GM03348 (cell line): ENCODE results near the gene LDAF1.
"Not testable (repeated sequence)": the region's sequence is repeated elsewhere in the genome, so short reads cannot be mapped to it uniquely, and the experiment has no call there.

ENCODE experiments used
- DNase-seq: peaks from one replicate; pipeline ENCODE4 v3.0.0; 2012; ENCODE audit warnings: low spot score

LDAF1 gene

DNA sequence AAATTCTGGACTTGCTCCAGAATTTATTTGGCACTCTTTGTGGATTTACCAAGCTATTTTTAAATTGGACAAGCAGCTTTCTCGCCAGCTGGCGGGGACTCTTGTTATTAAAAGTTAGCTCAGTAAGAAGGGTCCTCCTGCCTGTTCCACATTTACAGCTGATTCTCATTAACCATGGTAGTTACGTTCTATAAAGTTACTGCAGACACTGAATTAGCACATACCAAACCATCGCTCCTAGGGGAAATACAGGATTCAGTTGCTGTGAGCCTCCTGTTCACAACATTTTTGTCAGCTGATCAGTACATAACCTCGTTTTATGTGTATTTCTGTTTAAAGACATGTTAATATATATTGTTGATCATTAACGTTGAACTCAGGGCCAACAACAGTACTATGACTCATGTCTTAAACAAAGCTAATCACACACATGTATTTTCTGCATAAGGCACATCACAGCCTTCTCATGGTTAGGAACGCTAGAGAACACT is 4.2 kb downstream of the LDAF1 start:
- DNase-seq, result no peak

DNA sequence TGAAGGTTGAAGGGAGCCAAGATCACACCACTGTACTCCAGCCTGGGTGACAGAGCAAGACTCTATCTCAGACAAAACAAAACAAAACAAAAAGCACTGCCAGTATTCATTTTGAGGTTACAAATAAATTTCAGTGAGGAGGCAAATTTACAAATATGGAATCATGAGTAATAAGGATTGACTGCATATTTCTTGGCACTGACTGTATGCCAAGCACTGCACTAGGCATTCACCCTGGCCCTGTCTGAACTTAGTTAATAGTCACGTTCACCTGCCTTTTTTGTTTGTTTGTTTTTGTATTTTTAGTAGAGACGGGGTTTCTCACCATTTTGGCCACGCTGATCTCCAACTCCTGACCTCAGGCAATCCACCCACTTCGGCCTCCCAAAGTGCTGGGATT is 5.1 kb downstream of the LDAF1 start:
- no peak for DNase-seq

DNA sequence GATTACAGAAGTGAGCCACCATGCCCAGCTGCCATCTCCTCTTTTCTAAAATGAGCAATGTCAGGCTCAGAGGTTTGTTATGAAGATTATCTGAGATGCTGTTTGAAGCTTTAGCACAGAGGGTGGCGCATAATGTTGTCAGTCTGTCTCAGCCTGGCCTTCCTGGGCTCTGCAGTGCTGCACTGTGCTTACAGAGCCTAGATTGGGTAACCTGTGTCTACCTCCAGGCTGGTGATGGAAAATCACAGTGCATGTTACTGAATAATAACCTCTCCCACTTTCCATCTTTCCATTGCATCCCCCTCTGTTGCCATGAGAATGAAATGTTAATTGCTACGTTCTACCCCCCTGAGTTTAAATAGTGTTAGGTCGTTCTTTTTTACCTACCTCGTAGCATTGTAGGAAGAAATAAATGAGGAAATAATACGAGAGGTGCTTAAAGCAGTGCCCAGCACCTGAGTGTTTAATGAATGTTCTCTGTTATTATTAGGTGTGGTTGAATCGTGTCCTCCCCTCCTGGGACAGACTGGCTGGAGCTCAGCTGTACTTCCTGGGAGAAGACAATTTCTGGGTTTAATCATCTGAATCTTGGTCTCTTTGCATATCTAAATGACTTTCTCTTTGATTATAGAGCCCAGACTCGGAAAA is 6.2 kb downstream of the LDAF1 start:
- no peak for DNase-seq

DNA sequence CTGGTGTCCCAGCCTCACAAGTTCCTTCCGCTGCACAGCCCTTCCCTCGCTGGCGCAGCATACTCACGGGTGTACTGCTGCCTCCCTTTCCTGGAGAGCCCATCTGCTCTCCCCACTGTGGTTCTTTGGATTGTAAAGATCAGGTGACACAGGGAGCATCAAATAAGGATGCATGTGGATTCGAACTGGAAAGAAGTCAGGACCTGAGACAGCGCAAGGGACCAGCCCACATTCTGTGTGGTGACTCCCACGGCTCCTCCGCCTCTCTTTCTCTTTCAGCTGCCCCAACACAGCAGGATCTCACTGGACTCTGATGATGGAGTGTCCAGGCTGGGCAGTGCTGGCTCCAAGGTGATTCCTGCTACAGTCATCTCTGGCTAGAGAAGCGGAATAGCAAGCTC is 8.1 kb downstream of the LDAF1 start:
- DNase-seq, result no peak

DNA sequence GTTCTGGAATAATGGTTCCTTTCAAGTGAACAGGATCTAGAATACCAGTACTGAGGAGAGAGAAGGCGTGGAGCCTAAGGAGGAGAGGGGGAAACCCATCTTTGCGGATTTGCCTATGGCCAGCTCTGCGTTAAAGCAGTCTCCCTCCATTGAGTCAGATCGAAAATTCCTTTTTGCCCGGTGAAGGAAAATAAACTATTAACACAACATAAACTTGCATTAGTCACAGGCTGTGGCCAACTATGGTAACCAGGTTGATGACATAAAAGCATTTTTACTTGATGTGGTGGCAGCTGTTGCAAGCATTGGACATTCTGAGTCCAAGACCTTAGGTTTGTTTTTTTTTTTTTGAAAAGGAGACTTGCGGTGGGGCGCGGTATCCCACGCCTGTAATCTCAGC is 8.9 kb downstream of the LDAF1 start:
- DNase-seq, result peak; percentile 31

DNA sequence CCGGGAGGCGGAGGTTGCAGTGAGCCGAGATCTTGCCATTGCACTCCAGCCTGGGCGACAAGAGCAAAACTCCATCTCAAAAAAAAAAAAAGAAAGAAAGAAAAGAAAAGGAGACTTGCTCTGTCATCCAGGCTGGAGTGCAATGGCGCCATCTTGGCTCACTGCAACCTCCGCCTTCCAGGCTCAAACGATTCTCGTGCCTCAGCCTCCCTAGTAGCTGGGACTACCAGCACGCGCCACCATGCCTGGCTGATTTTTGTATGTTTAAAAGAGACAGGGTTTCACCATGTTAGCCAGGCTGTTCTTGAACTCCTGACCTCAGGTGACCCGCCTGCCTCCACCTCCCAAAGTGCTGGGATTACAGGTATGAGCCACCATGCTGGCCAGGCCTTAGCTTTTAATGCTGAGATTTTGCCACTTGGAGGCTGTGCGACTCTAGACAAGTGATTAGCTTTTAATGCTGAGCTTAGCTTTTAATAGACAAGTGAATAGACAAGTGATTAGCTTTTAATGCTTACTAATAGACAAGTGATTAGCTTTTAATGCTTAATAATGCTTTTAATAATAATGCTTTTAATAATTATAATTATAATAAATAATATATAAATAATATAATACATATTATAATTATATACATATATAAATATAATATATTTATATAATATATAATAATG is 9.6 kb downstream of the LDAF1 start:
- DNase-seq, result no peak

DNA sequence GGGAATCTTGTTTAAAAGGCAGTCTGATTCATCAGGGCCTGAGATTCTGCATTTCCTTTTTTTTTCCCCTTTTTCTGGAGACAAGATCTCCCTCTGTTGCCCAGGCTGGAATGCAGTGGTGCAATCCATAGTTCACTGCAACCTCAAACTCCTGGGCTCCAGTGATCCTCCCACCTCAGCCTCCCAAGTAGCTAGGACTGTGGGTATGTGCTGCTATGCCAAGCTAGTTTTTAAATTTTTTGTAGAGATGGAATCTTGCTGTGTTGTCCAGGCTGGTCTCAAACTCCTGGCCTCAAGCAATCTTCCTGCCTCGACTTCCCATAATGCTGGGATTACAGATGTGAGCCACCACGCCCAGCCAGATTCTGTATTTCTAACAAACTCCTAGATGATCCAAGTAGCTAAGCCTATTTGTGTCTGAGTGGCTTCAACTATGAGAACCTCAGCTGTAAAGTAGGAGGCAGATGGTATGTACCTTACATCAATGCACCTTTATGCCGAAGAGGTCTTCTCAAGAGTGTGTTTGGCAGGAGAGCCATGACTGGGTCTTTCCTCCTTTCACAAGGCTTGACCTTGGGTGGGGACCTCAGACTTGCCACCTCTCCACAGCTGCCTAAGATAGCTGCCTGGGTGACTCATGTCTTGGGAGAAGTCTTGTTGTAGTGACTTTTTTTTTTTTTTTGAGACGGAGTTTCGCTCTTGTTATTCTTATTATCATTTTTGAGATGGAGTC is 10.9 kb downstream of the LDAF1 start:
- DNase-seq, result no peak

DNA sequence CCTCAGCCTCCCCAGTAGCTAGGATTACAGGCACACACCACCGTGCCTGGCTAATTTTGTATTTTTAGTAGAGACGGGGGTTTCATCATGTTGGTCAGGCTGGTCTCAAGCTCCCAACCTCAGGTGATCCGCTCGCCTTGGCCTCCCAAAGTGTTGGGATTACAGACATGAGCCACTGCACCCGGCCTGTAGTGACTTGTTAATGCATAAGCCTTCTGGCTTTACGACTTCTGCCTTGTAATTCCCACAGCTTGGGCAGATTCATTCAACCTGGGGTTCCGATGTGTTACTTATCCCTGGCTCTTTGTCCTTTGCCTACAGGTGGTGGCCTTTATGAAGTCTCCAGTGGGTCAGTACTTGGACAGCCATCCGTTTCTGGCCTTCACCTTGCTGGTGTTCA is 11.6 kb downstream of the LDAF1 start:
- DNase-seq, result not testable (repeated sequence)

DNA sequence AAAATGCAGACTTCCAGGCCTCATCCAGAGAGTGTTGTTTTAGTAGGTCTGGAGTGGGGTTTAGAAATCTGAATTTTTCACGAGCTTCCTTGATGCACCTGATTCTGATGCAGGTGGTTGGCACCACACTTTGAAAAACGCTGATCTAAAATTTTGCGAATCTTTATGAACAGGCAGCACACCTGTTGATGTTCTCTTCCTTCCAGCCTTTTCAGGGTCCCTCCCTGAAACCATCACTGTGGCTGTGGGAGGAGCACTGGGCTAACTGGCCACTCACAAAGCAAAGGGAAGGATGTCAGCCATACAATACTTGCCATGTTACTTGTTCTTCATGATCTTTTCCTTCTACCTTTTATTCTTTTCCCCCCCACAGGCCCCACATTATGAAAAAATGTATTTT is 14.2 kb downstream of the LDAF1 start:
- DNase-seq, result no peak

DNA sequence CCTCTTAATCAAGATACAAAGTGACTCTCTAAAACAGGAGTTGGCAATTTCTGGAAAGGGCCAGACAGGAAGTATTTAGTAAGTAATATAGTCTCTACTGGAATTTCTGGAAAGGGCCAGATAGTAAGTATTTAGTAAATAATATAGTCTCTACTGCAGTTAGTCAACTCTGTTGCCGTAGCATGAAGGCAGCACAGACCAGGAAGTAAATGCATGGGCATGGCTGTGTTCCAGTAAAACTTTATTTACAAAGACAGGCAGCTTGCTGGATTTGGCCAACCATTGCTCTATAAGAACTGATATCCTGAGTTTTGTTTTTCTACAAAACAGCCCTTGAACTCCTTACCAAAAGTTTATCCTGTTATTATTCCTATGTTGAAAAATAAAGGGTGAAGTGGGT is 16.9 kb downstream of the LDAF1 start:
- no peak for DNase-seq

DNA sequence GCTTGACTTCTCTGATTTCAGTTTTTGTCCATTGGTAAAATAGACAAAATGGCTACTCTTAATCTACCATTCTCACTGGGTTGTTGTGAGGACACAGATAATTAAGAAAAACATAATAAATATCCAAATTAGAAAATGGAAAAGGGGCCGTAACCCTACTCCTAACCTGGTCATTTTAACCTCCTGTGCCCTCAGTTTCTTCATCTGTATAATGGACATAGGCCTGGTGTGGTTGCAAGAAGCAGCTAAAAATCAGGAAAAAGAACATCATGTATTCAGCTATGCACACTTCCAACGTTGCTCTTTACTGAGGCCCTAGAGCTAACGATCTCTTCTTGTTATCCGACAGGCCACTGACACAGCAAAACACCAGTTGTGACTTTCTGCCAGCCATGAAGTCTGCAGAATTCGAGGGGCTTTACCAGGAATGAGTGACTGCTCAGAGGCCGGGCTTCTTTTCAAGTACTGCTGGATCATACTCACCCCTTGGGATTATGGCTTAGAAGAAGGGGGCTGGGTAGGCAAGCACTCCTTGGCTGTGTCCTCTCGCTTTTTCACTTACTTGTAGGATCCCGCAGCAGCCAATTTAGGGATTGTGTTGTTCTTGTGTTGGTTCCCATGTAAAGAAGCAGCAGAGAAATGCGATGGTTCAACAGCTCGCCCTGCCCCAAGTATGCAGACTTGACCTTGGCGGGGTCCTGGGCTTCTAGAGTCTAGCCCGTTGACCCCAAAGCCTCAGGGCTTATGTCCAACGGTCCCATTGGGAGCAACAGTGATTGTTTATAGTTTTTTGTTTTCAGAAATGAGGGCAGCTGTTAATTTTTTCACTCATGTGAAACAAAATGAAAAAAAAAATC is 20.9 kb downstream of the LDAF1 start:
- DNase-seq, result no peak

DNA sequence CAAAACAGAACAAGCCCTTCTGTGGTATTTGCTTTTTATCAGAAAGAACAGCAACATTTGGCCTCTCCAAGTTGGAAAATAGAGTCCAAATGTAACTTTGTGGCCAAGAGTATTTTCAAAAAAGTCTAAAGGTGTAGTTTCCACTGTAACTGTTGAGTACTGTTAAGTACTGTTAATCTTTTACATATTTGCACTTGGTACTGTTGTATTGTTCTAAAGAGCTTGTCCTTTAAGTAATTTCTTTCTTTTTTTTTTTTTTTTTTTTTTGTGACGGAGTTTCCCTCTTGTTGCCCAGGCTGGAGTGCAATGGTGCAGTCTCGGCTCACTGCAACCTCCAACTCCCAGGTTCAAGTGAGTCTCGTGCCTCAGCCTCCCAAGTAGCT is 21.5 kb downstream of the LDAF1 start:
- no peak for DNase-seq

DNA sequence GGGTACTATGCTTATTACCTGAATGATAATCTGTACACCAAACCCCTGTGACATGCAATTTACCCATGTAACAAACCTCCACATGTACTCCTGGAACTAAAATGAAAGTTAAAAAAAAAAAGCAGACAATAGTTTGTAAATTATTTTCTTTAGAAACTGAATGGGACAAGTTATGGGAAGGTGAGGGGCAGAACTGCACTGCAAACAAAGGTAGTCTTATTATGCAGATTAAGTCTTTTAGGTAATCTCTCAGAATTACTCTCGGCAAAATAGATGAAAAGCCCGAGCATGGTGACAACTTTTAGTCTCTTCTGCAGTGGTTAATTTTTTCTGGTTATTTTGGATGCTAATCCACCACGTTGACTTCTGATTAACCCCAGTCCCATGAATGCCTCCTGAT is 25.5 kb downstream of the LDAF1 start:
- DNase-seq, result no peak

DNA sequence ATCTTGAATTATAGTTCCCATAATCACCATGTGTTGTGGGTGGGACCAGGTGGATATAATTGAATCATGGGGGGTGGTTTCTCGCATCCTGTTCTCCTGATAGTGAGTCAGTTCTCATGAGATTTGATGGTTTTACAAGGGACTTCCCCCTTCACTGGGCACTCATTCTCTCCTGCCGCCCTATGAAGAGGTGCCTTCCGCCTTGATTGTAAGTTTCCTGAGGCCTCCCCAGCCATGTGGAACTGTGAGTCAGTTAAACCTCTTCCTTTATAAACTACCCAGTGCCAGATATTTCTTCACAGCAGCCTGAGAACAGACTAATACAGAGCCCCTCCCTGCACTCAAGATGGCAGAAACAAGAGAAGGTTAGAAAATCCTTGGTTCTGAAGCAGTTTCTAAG is 26.4 kb downstream of the LDAF1 start:
- no peak for DNase-seq

DNA sequence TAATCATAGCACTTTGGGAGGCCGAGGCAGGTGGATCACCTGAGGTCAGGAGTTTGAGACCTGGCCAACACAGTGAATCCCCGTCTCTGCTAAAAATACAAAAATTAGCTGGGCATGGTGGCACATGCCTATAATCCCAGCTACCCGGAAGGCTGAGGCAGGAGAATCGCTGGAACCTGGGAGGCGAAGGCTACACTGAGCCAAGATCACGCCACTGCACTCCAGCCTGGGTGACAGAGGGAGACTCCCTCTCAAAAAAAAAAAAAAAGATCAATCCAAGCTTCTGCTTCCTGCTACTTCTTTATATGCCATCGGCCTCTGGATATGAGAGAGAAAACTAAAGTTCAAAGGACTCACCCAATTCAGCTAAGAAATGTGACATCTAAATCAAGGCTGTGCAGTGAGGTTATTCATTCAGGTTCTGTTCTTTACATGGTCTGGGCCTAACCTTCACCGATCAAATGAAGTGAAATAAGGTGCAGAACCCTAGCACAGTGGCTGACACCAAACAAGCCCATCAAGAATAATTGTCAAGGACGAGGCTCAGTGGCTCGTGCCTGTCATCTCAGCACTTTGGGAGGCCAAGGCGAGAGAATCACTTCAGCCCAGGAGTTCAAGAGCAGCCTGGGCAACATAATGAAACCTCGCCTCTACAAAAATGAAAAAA is 27.3 kb downstream of the LDAF1 start:
- no peak for DNase-seq

DNA sequence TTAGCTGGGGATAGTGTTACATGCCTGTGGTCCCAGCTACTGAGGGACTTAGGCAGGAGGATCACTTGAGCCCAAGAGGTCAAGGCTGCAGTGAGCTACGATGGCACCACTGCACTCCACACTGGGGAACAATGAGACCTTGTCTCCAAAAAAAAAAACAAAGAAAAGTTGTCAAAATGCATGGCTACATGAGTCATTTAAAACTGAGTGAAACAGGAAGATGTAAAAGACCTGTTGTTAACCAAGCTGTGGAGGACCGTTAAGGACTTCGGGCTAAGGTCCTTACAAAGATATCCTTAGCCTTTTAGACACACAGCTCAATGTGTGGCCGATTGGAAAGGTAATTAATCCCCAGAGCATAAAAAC is 27.8 kb downstream of the LDAF1 start:
- DNase-seq, result no peak

DNA sequence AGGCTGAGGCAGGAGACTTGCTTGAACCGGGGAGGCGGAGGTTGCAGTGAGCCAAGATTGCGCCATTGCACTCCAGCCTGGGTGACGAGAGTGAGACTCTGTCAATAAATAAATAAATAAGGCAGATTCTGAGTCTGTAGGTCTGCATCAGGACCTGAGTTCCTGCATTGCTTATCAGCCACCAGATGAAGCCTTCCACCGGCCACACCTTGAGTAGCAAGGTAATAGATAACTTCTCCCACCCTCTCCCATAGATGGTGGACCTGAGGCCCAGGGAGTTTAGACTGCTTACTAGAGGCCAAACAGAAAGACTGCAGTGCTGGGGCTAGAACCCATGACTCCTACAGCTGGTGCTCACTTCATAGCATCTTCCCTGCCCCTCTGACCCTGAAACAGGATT is 30.8 kb downstream of the LDAF1 start:
- DNase-seq, result no peak

DNA sequence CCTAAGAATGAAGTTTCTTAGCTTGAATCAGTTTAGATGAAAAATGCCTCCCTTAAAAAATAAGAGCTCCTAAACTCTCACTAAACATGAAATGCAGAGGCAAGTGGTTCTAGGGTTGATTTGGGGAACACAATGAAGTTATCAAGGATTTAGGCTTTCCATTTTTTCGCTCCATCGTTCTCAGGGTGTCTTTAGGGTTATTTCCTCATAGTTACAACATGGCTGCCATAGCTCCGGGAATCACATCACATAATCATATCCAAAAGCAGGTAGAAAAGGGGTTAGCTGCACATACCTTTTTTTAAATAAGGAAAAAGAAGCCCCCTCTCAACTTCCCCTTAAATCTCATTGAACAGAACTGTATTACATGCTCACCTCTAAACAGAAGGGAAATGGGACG is 31.5 kb downstream of the LDAF1 start:
- no peak for DNase-seq

DNA sequence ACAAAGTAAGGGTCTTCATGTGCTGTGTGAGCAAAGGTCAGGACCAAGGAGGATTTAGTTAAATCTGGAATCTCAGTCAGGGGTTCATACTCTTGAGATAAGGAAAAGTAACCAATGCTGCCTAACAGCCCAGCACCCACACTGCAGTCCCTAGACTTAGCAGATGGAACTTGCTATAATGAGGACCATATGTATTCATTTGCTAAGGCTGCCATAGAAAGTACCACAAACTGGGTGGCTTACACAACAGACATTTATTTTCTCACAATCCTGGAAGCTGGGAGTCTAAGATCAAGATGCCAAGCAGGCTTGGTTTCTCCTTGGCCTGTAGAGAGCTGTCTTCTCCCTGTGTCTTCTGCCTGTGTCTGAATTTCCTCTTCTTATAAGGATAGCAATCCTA is 32.1 kb downstream of the LDAF1 start:
- peak; percentile 10 for DNase-seq

DNA sequence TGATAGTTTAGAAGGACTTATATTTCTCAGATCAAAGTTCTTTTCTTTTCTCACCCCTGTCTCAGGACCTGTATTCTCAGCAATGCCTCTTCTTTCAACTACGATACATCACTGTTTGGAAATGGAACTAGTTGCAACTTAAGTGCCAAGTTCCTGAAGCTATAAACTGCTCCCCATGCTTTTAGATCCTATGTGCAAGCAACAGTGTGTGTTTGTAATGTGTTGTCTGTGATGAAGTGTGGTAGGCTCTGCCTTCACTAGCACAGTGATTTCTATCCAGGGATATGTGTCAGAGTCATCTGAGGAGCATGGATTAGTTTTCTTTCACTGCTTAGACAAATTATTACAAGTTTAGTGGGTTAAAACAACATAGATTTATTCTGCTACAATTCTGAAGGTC is 34.5 kb downstream of the LDAF1 start:
- no peak for DNase-seq

DNA sequence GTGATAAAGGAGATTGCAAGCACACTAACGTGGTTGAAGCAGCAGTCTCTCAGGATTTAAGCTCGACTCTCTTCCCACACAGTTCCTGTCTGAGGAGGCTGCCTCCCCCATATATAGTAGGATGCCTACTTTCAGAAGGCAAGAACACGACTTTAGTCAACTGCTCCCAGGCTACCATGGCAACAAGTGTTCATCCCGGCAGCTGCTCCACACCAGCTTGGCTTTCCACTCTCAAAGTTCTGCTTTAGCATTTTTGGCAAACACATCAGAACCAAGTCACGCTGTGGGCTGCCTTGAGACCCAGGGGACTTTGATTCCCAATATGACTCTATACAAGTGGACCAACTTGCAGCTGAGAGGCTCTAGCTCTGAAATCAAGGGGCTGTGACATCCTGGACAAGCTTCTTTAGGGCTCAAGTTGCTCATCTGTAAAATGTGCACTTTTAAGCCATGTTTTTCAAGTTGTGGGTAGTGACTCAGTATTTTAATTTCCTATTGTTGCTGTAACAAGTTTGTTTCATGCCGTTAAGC is 36.4 kb downstream of the LDAF1 start:
- DNase-seq, result peak; percentile 18

DNA sequence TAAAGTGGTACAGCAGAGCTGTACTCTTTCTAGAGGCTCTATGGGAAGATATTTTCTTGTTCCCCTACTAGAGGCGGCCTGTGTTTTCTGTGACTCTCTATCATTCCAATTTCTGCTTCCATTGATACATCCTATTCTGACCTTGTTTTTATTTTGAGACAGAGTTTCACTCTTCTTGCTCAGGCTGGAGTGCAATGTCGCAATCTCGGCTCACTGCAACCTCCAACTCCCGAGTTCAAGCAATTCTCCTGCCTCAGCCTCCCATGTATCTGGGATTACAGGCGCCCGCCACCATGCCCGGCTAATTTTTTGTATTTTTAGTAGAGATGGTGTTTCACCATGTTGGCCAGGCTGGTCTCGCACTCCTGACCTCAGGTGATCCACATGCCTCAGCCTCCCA is 36.9 kb downstream of the LDAF1 start:
- not testable (repeated sequence) for DNase-seq
